ENCODE measurements around the gene SPON1. TPM values are rescaled to one million over a fixed set of nuclear protein-coding genes. Genes with fewer than 3 reads are reported as not detected.

Gene SPON1
- total RNA-seq, 2 donors from 2014 or later: 4.8 to 7.3 TPM

DNA sequence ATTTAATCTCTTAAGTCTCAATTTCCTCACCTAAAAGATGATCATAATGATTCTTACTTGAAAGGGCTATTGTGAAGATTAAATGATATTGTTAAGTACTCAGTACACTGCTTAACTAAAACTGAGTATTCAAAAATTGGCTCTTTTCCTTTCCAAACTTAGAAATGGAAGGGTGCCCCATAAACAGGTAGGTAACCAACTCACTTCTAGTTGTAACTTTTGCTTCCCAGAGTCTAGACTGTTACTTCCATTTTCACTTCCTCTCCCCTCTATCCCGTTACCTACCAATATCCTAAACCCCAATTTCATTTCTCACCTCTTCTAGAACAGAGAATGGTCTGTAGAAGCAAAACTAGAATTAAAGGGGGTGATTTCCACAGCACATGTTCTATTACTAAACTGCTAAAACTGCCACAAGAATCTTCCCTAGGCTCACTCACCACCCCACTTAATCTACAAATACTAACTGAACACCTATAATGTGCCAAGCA is 346.4 kb downstream of the SPON1 start:
- no peaks in the 10 kb centered on the region for H3K9me3 ChIP-seq (ENCODE audit: control insufficient read depth, low read length, poor library complexity, severe bottlenecking)
- DNase-seq (no peak), ATAC-seq (peak; percentile 17)
- H3K4me1 Mint-ChIP-seq: peaks cover 13% of the 10 kb centered on the region
- no peaks in the 10 kb centered on the region for H3K27me3 Mint-ChIP-seq
- H3K4me3 Mint-ChIP-seq: no peak overlapping the region
- no peaks in the 10 kb centered on the region for H3K36me3 Mint-ChIP-seq (ENCODE audit: low read depth)
- no peak overlapping the region for H3K27ac Mint-ChIP-seq

DNA sequence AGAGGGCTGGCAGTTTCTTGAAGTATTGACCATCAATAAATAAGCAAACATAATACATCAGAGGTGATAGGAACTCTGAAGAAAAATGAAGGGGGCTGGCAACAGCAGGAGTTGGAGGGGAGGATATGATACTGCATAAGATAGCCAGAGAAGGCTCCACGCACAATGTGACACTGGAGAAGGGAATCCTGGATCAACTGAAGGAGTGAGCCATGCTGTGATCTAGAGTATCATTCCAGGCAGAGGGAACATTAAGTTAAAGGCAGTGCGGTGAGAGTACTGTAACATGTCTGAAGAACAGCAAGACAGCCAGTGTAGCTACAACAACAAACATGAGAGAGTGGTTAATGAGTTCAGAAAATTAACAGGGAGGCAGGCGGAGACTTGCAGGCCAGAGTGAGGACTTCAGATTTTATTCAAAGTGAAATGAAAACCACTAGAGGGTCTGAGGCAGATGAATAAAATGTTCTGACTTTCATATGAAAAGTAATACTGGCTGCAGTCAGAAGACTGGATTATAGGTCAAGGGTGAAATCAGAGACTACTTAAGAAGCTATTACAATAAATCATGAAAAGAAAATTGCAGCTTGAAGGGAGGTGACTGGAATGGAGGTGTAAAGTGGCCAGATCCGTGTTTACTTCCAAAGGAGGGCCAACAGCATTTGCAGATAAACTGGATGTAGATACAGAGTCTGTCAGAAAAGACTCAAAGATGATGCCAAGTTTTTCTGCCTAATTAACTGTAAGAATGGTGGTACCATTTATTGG is 347.1 kb downstream of the SPON1 start:
- no peaks in the 10 kb centered on the region for H3K9me3 ChIP-seq (ENCODE audit: control insufficient read depth, low read length, poor library complexity, severe bottlenecking)
- Mint-ChIP-seq H3K36me3 (ENCODE audit: low read depth) (no peaks in the 10 kb centered on the region), H3K27me3 (no peaks in the 10 kb centered on the region), H3K27ac (no peak overlapping the region), H3K4me3 (no peak overlapping the region), H3K4me1 (peaks cover 16% of the 10 kb centered on the region)
- ATAC-seq (no peak), DNase-seq (no peak)

DNA sequence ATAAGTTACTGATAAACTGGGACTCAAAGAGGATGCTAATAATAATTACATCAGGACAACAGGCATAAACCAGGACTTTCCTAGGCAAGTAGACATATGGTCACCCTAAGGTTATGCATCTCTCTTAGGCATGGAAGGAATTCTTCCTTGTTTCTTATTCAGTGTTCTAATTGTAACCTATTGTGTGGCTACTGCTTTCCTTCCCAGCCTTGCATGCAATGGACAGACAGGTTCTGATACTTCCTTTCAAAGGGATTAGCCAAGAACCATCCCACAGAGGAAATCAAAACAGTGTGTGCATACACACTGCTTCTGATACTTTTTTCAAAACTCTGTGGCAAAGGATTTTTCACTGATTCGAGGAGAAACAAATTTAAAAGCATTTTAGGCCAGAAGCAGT is 348.2 kb downstream of the SPON1 start:
- no peak overlapping the region for H3K27ac Mint-ChIP-seq
- ATAC-seq: no peak

DNA sequence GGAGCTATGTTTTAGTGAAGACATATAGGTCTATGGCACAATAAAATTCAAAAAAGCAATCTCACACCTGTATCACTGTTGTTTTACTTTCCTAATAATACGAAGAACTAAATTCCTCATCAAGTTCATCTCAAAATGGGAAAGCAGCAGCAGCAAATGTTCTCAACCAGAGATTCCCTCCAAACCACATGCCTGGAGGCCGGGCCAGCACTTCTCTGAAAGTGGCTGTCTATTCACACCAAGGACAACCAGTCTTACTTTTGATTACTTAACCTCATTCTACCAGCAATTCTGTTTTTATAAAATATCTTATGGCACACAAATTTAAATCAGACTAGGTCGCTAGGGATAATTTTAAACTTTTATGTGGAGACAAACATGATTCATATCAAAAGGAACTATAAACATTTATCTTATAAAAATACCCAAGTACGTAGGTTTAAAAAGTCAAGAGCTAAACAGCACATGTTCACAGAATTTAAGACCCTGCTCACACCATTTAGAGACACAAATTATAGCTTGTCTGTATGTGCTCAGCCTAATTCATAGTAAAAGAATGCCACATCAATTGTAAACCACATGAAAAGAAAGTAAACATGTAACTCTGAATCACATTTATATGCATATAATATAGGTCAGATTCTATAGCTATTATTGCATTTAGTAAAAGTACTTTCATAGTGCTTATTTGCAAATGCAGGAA is 350.4 kb downstream of the SPON1 start:
- no peaks in the 10 kb centered on the region for H3K9me3 ChIP-seq (ENCODE audit: control insufficient read depth, low read length, poor library complexity, severe bottlenecking)
- Mint-ChIP-seq H3K4me3 (peak overlapping the region; percentile 69), H3K27ac (peak overlapping the region; percentile 41), H3K36me3 (ENCODE audit: low read depth) (no peaks in the 10 kb centered on the region), H3K4me1 (peaks cover 21% of the 10 kb centered on the region), H3K27me3 (no peaks in the 10 kb centered on the region)
- DNase-seq: no peak
- peak; percentile 62 for ATAC-seq

More for the DNA sequence above, 348.2 kb downstream of the SPON1 start:
- no peak overlapping the region for H3K4me3 Mint-ChIP-seq
- H3K36me3 Mint-ChIP-seq (ENCODE audit: low read depth): no peaks in the 10 kb centered on the region
- H3K4me1 Mint-ChIP-seq: peaks cover 20% of the 10 kb centered on the region
- H3K27me3 Mint-ChIP-seq: no peaks in the 10 kb centered on the region
- H3K9me3 ChIP-seq (ENCODE audit: control insufficient read depth, low read length, poor library complexity, severe bottlenecking): no peaks in the 10 kb centered on the region
- DNase-seq: no peak

DNA sequence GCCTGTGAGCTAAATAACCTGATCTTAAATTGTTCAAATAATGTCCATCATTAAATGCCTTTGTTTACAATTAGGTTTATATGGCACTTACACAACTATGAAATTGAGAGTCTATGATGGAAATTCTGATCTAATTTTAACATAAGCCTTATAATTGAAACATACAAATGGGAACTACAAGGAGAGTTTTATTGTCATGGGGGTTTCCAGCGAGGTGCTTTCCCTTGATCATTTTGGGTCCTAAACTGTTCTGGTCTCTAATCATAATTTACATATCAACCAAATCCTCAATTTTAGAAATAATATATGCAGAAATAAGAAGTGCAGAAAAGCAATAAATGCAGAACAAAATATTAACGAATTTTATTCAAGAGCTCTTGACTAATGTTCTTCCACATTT is 351.6 kb downstream of the SPON1 start:
- ATAC-seq: peak; percentile 42
- H3K36me3 Mint-ChIP-seq (ENCODE audit: low read depth): no peaks in the 10 kb centered on the region
- DNase-seq: no peak
- no peaks in the 10 kb centered on the region for H3K9me3 ChIP-seq (ENCODE audit: control insufficient read depth, low read length, poor library complexity, severe bottlenecking)
- no peaks in the 10 kb centered on the region for H3K27me3 Mint-ChIP-seq
- H3K4me1 Mint-ChIP-seq: peaks cover 24% of the 10 kb centered on the region
- H3K4me3 Mint-ChIP-seq: no peak overlapping the region
- peak overlapping the region; percentile 41 for H3K27ac Mint-ChIP-seq

DNA sequence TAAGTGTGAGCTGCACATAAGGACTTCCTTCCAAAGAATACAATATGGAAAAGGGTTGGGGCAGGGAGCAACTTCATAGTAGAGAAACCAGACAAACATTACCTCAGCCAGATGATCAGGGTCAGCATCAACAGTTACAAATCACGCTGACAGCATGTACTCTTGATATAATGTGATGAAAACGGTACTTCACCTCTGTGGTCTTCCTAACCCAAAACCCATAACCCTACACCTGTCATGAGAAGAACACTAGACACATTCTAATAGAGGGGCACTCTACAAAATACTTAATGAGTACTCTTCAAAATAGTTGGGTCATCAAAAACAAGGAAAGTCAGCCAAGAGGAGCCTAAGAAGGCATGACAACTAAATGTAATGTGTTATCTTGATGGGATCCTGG is 352.6 kb downstream of the SPON1 start:
- H3K9me3 ChIP-seq (ENCODE audit: control insufficient read depth, low read length, poor library complexity, severe bottlenecking): no peaks in the 10 kb centered on the region
- peaks cover 31% of the 10 kb centered on the region for H3K4me1 Mint-ChIP-seq
- no peak for ATAC-seq
- DNase-seq: no peak
- H3K27me3 Mint-ChIP-seq: no peaks in the 10 kb centered on the region
- no peaks in the 10 kb centered on the region for H3K36me3 Mint-ChIP-seq (ENCODE audit: low read depth)
- H3K4me3 Mint-ChIP-seq: no peak overlapping the region
- no peak overlapping the region for H3K27ac Mint-ChIP-seq
